Prostate gland (tissue), 2 donors: ENCODE results near the gene MGME1. TPM values are rescaled to one million over a fixed set of nuclear protein-coding genes. Genes with fewer than 3 reads are reported as not detected.

Experiments
- DNase-seq: peaks from one replicate; pipeline ENCODE4 v3.0.0-alpha.2; 2019; ENCODE audit warnings: low spot score
- H3K27ac ChIP-seq, 2 donors: fragments of 200-600 bp; sonication (generic); 2 replicates each; pipeline ENCODE4 v1.5.1; 2017 to 2019
- H3K27me3 ChIP-seq: fragments of 200-600 bp; sonication (generic); replicated peaks from 2 replicates; pipeline ENCODE4 v1.5.1; 2019; ENCODE audit not compliant: insufficient read depth
- H3K36me3 ChIP-seq, 2 donors: fragments of 200-600 bp; sonication (generic); 1 replicate in 1 of 2; 2 replicates in 1 of 2; pipeline versions ENCODE4 v1.5.1 to v1.8.1; 2017 to 2019
- H3K4me1 ChIP-seq: fragments of 200-600 bp; sonication (generic); replicated peaks from 2 replicates; pipeline ENCODE4 v1.5.1; 2019
- H3K4me3 ChIP-seq, 2 donors: fragments of 200-600 bp; sonication (generic); 2 replicates each; pipeline ENCODE4 v1.5.1; 2017 to 2019
- H3K9me3 ChIP-seq: fragments of 200-600 bp; sonication (generic); 2 replicates; pipeline ENCODE4 v1.5.1; 2017
- CTCF ChIP-seq, 4 experiments: fragments of 200-600 bp in 2 of 4; fragments of 450-650 bp in 2 of 4; sonication (generic) in 2 of 4; IDR thresholded peaks; 1 replicate in 3 of 4; 2 replicates in 1 of 4; pipeline ENCODE4 v1.5.1; 2016 to 2019; ENCODE audit warnings: antibody characterized with exemption in 4 of 4, mild to moderate bottlenecking in 2 of 4, moderate library complexity in 2 of 4
- POLR2A ChIP-seq: fragments of 450-650 bp; IDR thresholded peaks from one replicate; pipeline ENCODE4 v1.6.1; 2016; ENCODE audit warnings: antibody characterized with exemption, mild to moderate bottlenecking
- POLR2AphosphoS5 ChIP-seq: sonication (generic); formaldehyde crosslinking; IDR thresholded peaks from one replicate; pipeline ENCODE4 v1.6.1; 2017; ENCODE audit warnings: antibody characterized with exemption
- WGBS: methylation state at CpG from one replicate; pipeline ENCODE4 v1.1.5; 2018; 5-methylcytosine and 5-hydroxymethylcytosine counted together
- intact Hi-C: fragments of 100-400 bp; cut with DNase I; formaldehyde crosslinking; loops from one replicate; pipeline ENCODE4 v1.14.2; 2022
- total RNA-seq, 2 donors: library from RNA; depleted of rRNA; stranded (reverse); fragments of >200 nt; gene quantifications; one replicate each; pipeline ENCODE4 v1.1.0, GENCODE V29; 2016

MGME1 gene, protein sequence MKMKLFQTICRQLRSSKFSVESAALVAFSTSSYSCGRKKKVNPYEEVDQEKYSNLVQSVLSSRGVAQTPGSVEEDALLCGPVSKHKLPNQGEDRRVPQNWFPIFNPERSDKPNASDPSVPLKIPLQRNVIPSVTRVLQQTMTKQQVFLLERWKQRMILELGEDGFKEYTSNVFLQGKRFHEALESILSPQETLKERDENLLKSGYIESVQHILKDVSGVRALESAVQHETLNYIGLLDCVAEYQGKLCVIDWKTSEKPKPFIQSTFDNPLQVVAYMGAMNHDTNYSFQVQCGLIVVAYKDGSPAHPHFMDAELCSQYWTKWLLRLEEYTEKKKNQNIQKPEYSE
- 10 to 100 TPM; 11.1 to 15.5 TPM for total RNA-seq

- peak; percentile 99 for DNase-seq
- intact Hi-C loops = no loop called here
- peak within 1 kb of the TSS; percentile 71 to 96 for H3K4me3 ChIP-seq
- H3K36me3 ChIP-seq = no peaks in the 10 kb centered on the region
- peak; percentile 93 for TF ChIP-seq POLR2AphosphoS5
- TF ChIP-seq POLR2A = peak; percentile 45
- TF ChIP-seq CTCF (IDR thresholded peaks at IDR 0.05) = peak in 2 of 4 experiments; percentile 14 to 28
- no peaks in the 10 kb centered on the region for H3K4me1 ChIP-seq
- H3K27me3 ChIP-seq = no peaks in the 10 kb centered on the region
- 1% methylated on average over 46 of the region's 96 CpGs for WGBS
- H3K27ac ChIP-seq = peak within 1 kb of the TSS; percentile 97 to 98
- no peaks in the 10 kb centered on the region for H3K9me3 ChIP-seq
Measured at GRCh38 chr20:17968366-17969277, at the start of gene MGME1, which contains the start of gene SNX5. Gene MGME1 (plus strand): TSS chr20:17969018. CDS start chr20:17969860, 842 bp downstream. Gene SNX5 (minus strand): TSS chr20:17968794. CDS start chr20:17968425, 369 bp downstream.

GRCh38 chr20:17919149-17919548 lies 49.7 kb upstream of the MGME1 start:
- Histone ChIP-seq H3K9me3 (no peaks in the 10 kb centered on the region), H3K4me1 (peaks cover 3% of the 10 kb centered on the region), H3K4me3 (no peak overlapping the region), H3K27me3 (no peaks in the 10 kb centered on the region), H3K27ac (no peak overlapping the region), H3K36me3 (no peaks in the 10 kb centered on the region)
- no peak for TF ChIP-seq POLR2AphosphoS5
- intact Hi-C loops = no loop called here
- WGBS = 97% methylated on average over 8 of the region's 8 CpGs
- no peak for DNase-seq

DNA sequence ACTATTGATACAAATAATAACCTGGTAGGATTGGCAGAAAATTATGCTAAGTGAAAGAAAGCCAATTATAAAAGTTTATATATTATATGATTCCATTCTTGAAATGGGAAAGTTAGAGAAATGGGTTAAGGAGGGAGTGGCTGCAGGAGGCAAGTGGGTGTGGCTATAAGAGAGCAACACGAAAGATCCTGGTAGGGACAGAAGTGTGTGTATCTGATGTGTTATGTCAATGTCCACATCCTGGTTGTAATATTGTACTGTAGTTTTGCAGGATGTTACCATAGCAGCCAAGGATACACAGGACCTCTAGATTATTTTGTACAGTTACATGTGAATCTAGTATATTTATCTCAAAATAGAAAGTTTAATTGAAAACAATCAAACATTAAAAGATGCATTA lies 47.0 kb upstream of the MGME1 start:
- no peaks in the 10 kb centered on the region for H3K27me3 ChIP-seq
- H3K4me3 ChIP-seq = no peak overlapping the region
- no peaks in the 10 kb centered on the region for H3K9me3 ChIP-seq
- 10% methylated on average over 1 of the region's 1 CpG for WGBS
- intact Hi-C loops = no loop called here
- TF ChIP-seq CTCF (IDR thresholded peaks at IDR 0.05) (no peak), POLR2AphosphoS5 (no peak), POLR2A (no peak)
- H3K36me3 ChIP-seq = no peaks in the 10 kb centered on the region
- H3K4me1 ChIP-seq = peaks cover under 1% of the 10 kb centered on the region
- no peak overlapping the region for H3K27ac ChIP-seq
- no peak for DNase-seq

DNA sequence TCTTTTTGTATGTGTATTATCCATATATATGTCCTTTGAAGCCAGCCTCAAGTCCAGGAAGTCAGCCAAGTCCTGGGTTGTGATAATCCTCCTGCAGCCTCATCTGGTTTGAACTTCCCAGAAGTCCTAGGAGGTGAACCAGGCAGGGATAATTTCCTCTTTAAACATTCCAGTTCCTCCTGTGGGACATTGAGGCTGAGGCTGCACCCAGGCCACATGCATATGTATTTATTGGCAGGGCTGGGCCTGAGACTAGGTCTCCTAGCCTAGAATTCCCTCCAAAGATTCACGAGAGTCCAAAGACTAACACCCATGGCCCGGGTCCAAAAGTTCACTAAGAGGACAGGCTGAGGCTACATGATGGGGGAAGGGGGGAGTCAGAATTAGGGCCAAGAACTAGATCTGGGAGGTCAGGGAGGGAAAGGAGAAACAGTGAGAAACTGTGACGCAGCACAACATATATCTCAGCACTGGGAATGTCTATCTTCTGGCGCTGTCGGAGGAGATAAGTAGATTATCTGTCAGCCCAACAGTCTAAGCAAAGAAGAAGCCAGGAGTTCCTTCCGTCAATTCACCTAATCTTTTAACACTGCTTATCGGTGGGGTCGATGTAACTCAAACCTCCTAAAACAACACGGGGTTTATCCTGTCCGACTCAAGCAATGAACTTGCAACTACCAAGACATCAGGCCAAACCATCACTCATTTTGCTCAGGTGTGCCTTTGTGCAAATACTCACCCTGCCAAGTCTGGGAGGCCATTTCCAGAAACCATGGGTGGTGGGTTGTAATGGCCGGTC lies 43.5 kb upstream of the MGME1 start:
- peaks cover 8% of the 10 kb centered on the region for H3K4me1 ChIP-seq
- intact Hi-C loops = no loop called here
- H3K4me3 ChIP-seq = no peak overlapping the region
- TF ChIP-seq POLR2AphosphoS5 (no peak), CTCF (IDR thresholded peaks at IDR 0.05) (no peak), POLR2A (no peak)
- no peaks in the 10 kb centered on the region for H3K36me3 ChIP-seq
- H3K27me3 ChIP-seq = no peaks in the 10 kb centered on the region
- 56% methylated on average over 11 of the region's 11 CpGs for WGBS
- DNase-seq = no peak
- H3K27ac ChIP-seq = no peak overlapping the region
- H3K9me3 ChIP-seq = no peaks in the 10 kb centered on the region

DNA sequence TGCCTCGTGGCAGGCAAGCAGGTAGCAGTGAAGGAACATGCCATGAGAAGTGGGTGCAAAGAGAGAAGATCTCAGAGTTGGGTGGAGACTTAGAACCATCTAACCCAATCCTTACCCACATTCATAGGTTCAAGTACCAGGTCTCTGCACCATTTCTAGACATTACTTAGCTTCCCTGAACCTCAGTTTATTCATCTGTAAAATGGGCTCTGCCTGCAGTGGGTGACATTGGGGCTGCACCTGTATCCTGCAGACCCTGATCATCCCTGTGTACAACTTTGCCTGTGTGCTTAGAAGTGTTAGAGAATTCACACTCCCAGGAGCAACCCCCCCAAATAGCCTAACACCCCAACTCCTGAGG lies 42.9 kb upstream of the MGME1 start:
- no peak overlapping the region for H3K27ac ChIP-seq
- H3K9me3 ChIP-seq = no peaks in the 10 kb centered on the region
- no peak for DNase-seq
- TF ChIP-seq CTCF (IDR thresholded peaks at IDR 0.05) (no peak), POLR2AphosphoS5 (no peak), POLR2A (no peak)
- WGBS = 60% methylated on average over 1 of the region's 1 CpG
- intact Hi-C loops = no loop called here
- H3K36me3 ChIP-seq = no peaks in the 10 kb centered on the region
- H3K27me3 ChIP-seq = no peaks in the 10 kb centered on the region
- H3K4me3 ChIP-seq = no peak overlapping the region
- H3K4me1 ChIP-seq = peaks cover 8% of the 10 kb centered on the region
